HEK293 (cell line): ENCODE measurements around the gene CARD10.

ENCODE experiments used
- CTCF ChIA-PET: fragments of 350-600 bp; formaldehyde crosslinking; extraction: SDS; loops from one replicate; lab custom pipeline; 2021; ENCODE audit warnings: antibody characterized with exemption; lab: Yijun Ruan, JAX
- POLR2A ChIA-PET: fragments of 300-600 bp; formaldehyde crosslinking; extraction: SDS; loops from one replicate; lab custom pipeline; 2020; ENCODE audit warnings: antibody characterized with exemption, inconsistent platforms; lab: Yijun Ruan, JAX
- H3K27ac ChIP-seq: fragments of 200-500 bp; sonication (Bioruptor generic); 2 replicates; pipeline ENCODE4 v1.5.1; 2014; ENCODE audit warnings: low read depth, low read length, control low read depth, inconsistent platforms; ENCODE audit errors: extremely low read depth
- H3K36me3 ChIP-seq, 2 experiments: fragments of 200-500 bp in 1 of 2; sonication (Bioruptor generic) in 1 of 2; 1 replicate in 1 of 2; 2 replicates in 1 of 2; pipeline ENCODE4 v1.5.1; 2014 to 2017; ENCODE audit warnings: inconsistent platforms in 2 of 2, low read length in 2 of 2; ENCODE audit not compliant: control insufficient read depth in 2 of 2, insufficient read depth in 1 of 2
- H3K4me1 ChIP-seq: fragments of 200-500 bp; sonication (Bioruptor generic); 2 replicates; pipeline ENCODE4 v1.5.1; 2014; ENCODE audit warnings: mild to moderate bottlenecking, low read length, inconsistent platforms; ENCODE audit not compliant: control insufficient read depth, insufficient read depth
- H3K4me3 ChIP-seq: 2 replicates; pipeline ENCODE4 v1.5.1; 2011; ENCODE audit warnings: low read depth, mild to moderate bottlenecking, control low read depth, low read length, moderate library complexity
- H3K9me3 ChIP-seq: fragments of 200-500 bp; sonication (Bioruptor generic); 2 replicates; pipeline ENCODE4 v1.5.1; 2014; ENCODE audit warnings: low read depth, low read length, inconsistent platforms; ENCODE audit not compliant: control insufficient read depth, insufficient read depth
- GLI4 ChIP-seq: fragments of 450-650 bp; formaldehyde crosslinking; IDR thresholded peaks from 2 replicates; pipeline ENCODE4 v1.5.1; 2016; ENCODE audit warnings: missing biosample characterization, missing genetic modification characterization
- MZF1 ChIP-seq: fragments of 450-650 bp; formaldehyde crosslinking; IDR thresholded peaks from 2 replicates; pipeline ENCODE4 v1.5.1; 2017; ENCODE audit warnings: missing biosample characterization, missing genetic modification characterization, borderline replicate concordance
- TCF7L2 ChIP-seq: IDR thresholded peaks from 2 replicates; pipeline ENCODE4 v1.6.1; 2011; ENCODE audit warnings: low read depth, mild to moderate bottlenecking, inconsistent platforms, low read length, moderate library complexity, borderline replicate concordance
- ZBTB17 ChIP-seq: fragments of 450-650 bp; formaldehyde crosslinking; IDR thresholded peaks from 2 replicates; pipeline ENCODE4 v1.5.1; 2016; ENCODE audit warnings: missing biosample characterization, missing genetic modification characterization
- ZBTB20 ChIP-seq: fragments of 450-650 bp; formaldehyde crosslinking; IDR thresholded peaks from 2 replicates; pipeline ENCODE4 v1.5.1; 2016; ENCODE audit warnings: missing biosample characterization, missing genetic modification characterization
- ZEB2 ChIP-seq: fragments of 450-650 bp; formaldehyde crosslinking; IDR thresholded peaks from 2 replicates; pipeline ENCODE4 v1.5.1; 2016; ENCODE audit warnings: missing biosample characterization, missing genetic modification characterization
- ZFP41 ChIP-seq: fragments of 450-650 bp; formaldehyde crosslinking; IDR thresholded peaks from 2 replicates; pipeline ENCODE4 v1.5.1; 2016; ENCODE audit warnings: missing biosample characterization, missing genetic modification characterization, borderline replicate concordance
- ZNF155 ChIP-seq: fragments of 450-650 bp; formaldehyde crosslinking; IDR thresholded peaks from 2 replicates; pipeline ENCODE4 v1.5.1; 2016; ENCODE audit warnings: missing biosample characterization, missing genetic modification characterization
- ZNF16 ChIP-seq: fragments of 450-650 bp; formaldehyde crosslinking; IDR thresholded peaks from 2 replicates; pipeline ENCODE4 v1.5.1; 2016; ENCODE audit warnings: low read depth, missing biosample characterization, missing genetic modification characterization
- ZNF174 ChIP-seq: fragments of 450-650 bp; formaldehyde crosslinking; IDR thresholded peaks from 2 replicates; pipeline ENCODE4 v1.5.0; 2017; ENCODE audit warnings: missing biosample characterization, mild to moderate bottlenecking, missing genetic modification characterization
- ZNF777 ChIP-seq: fragments of 450-650 bp; formaldehyde crosslinking; IDR thresholded peaks from 2 replicates; pipeline ENCODE4 v1.5.1; 2017; ENCODE audit warnings: missing biosample characterization, missing genetic modification characterization, borderline replicate concordance
- TF ChIP-seq, protein P1 (sequence below): fragments of 450-650 bp; formaldehyde crosslinking; IDR thresholded peaks from 2 replicates; pipeline ENCODE4 v1.5.1; 2017; ENCODE audit warnings: missing biosample characterization, missing genetic modification characterization
- TF ChIP-seq, protein P2 (sequence below): fragments of 450-650 bp; formaldehyde crosslinking; IDR thresholded peaks from 2 replicates; pipeline ENCODE4 v1.5.1; 2016; ENCODE audit warnings: missing biosample characterization, missing genetic modification characterization
- TF ChIP-seq, protein P3 (sequence below): fragments of 450-650 bp; formaldehyde crosslinking; IDR thresholded peaks from 2 replicates; pipeline ENCODE4 v1.5.1; 2016; ENCODE audit warnings: missing biosample characterization, missing genetic modification characterization
- TF ChIP-seq, protein P4 (sequence below): fragments of 450-650 bp; formaldehyde crosslinking; IDR thresholded peaks from 2 replicates; pipeline ENCODE4 v1.5.1; 2016; ENCODE audit warnings: missing biosample characterization, missing genetic modification characterization
- TF ChIP-seq, protein P5 (sequence below): fragments of 450-650 bp; formaldehyde crosslinking; IDR thresholded peaks from 2 replicates; pipeline ENCODE4 v1.5.1; 2016; ENCODE audit warnings: missing biosample characterization, missing genetic modification characterization
- TF ChIP-seq, protein P6 (sequence below): fragments of 450-650 bp; formaldehyde crosslinking; IDR thresholded peaks from 2 replicates; pipeline ENCODE4 v1.5.1; 2016; ENCODE audit warnings: missing biosample characterization, missing genetic modification characterization

The CARD10 gene

DNA sequence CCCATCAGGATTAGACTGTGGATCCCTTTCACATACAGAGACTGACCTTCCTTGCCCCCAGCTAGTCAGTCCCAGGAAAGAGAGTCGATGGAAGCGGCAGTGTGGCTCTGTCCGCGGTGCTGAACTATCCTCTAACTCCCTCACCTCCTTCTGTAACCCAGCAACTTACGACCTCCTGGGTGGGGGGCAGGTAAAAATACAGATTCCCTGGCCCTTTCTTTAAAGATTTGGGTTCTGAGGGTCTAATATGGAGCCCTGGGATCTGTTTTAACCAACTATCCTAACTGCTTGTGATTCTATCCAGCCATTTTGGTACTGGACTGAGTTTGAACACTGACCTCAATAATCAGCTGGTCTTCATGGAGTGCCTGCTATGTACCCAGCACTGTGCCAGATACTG lies 56.2 kb downstream of the CARD10 start:
- no peak overlapping the region for H3K4me3 ChIP-seq
- POLR2A ChIA-PET, result interaction anchor here (1.0 kb wide), 1 partner anchor 32 kb away, joined by 3 read pairs; no protein-coding TSS in a partner anchor

DNA sequence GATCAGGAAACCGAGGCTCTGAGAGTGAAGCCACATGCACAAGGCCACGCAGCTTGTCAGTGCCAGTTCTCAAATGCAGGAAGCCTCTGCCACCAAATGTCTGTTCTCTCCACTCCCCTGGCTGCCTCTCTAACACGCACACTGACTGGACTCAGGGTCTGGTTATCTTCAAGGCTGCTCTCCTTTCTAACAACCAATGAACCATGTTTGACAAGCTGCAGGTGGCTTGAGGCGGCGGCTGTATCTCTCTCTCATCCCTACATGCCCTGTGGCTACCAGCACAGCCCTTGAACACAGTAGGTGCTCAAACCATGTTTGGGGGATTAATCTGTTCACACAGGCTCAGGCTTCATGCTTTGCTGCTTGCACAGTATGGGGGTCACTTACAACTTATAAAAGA lies 56.8 kb downstream of the CARD10 start:
- H3K4me3 ChIP-seq, result no peak overlapping the region
- CTCF ChIA-PET, result interaction anchor here (0.7 to 2.9 kb wide), 7 partner anchors 10 to 342 kb away, joined by 3 to 16 read pairs (median 3); no protein-coding TSS in a partner anchor
- no peak overlapping the region for H3K27ac ChIP-seq
- POLR2A ChIA-PET, result interaction anchor here (1.0 kb wide), 1 partner anchor 31 kb away, joined by 3 read pairs; no protein-coding TSS in a partner anchor
- H3K9me3 ChIP-seq, result no peaks in the 10 kb centered on the region
- H3K36me3 ChIP-seq, result no peaks in the 10 kb centered on the region
- H3K4me1 ChIP-seq, result no peaks in the 10 kb centered on the region
- no peak for TF ChIP-seq ZNF155 (tag by site-specific recombination)
- TF ChIP-seq, protein P1, sequence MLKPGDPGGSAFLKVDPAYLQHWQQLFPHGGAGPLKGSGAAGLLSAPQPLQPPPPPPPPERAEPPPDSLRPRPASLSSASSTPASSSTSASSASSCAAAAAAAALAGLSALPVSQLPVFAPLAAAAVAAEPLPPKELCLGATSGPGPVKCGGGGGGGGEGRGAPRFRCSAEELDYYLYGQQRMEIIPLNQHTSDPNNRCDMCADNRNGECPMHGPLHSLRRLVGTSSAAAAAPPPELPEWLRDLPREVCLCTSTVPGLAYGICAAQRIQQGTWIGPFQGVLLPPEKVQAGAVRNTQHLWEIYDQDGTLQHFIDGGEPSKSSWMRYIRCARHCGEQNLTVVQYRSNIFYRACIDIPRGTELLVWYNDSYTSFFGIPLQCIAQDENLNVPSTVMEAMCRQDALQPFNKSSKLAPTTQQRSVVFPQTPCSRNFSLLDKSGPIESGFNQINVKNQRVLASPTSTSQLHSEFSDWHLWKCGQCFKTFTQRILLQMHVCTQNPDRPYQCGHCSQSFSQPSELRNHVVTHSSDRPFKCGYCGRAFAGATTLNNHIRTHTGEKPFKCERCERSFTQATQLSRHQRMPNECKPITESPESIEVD (tag by site-specific recombination), result no peak
- no peak for TF ChIP-seq TCF7L2
- no peak for TF ChIP-seq ZNF16 (tag by site-specific recombination)
- no peak for TF ChIP-seq GLI4 (tag by site-specific recombination)
- TF ChIP-seq, protein P2, sequence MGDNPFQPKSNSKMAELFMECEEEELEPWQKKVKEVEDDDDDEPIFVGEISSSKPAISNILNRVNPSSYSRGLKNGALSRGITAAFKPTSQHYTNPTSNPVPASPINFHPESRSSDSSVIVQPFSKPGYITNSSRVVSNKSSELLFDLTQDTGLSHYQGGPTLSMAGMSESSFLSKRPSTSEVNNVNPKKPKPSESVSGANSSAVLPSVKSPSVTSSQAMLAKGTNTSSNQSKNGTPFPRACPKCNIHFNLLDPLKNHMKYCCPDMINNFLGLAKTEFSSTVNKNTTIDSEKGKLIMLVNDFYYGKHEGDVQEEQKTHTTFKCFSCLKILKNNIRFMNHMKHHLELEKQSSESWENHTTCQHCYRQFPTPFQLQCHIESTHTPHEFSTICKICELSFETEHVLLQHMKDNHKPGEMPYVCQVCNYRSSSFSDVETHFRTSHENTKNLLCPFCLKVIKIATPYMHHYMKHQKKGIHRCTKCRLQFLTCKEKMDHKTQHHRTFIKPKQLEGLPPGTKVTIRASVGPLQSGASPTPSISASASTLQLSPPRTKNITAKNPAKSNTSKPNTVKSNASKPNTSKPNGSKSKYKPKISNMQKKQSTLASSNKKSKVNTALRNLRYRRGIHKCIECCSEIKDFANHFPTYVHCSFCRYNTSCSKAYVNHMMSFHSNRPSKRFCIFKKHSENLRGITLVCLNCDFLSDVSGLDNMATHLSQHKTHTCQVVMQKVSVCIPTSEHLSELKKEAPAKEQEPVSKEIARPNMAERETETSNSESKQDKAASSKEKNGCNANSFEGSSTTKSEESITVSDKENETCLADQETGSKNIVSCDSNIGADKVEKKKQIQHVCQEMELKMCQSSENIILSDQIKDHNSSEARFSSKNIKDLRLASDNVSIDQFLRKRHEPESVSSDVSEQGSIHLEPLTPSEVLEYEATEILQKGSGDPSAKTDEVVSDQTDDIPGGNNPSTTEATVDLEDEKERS (tag by site-specific recombination), result no peak

More for the DNA sequence above, 56.2 kb downstream of the CARD10 start:
- Histone ChIP-seq H3K4me1 (no peaks in the 10 kb centered on the region), H3K36me3 (no peaks in the 10 kb centered on the region), H3K9me3 (no peaks in the 10 kb centered on the region), H3K27ac (no peak overlapping the region)
- TF ChIP-seq ZBTB17 (tag by site-specific recombination) (peak; percentile 34; the same call in 1 of the 2 replicates), ZBTB20 (tag by site-specific recombination) (peak; percentile 54), ZNF174 (tag by site-specific recombination) (no peak), ZEB2 (no peak), ZFP41 (no peak), ZNF777 (tag by site-specific recombination) (no peak), MZF1 (tag by site-specific recombination) (no peak)
- TF ChIP-seq, protein P3, sequence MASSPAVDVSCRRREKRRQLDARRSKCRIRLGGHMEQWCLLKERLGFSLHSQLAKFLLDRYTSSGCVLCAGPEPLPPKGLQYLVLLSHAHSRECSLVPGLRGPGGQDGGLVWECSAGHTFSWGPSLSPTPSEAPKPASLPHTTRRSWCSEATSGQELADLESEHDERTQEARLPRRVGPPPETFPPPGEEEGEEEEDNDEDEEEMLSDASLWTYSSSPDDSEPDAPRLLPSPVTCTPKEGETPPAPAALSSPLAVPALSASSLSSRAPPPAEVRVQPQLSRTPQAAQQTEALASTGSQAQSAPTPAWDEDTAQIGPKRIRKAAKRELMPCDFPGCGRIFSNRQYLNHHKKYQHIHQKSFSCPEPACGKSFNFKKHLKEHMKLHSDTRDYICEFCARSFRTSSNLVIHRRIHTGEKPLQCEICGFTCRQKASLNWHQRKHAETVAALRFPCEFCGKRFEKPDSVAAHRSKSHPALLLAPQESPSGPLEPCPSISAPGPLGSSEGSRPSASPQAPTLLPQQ (tag by site-specific recombination), result no peak
- TF ChIP-seq, protein P4, sequence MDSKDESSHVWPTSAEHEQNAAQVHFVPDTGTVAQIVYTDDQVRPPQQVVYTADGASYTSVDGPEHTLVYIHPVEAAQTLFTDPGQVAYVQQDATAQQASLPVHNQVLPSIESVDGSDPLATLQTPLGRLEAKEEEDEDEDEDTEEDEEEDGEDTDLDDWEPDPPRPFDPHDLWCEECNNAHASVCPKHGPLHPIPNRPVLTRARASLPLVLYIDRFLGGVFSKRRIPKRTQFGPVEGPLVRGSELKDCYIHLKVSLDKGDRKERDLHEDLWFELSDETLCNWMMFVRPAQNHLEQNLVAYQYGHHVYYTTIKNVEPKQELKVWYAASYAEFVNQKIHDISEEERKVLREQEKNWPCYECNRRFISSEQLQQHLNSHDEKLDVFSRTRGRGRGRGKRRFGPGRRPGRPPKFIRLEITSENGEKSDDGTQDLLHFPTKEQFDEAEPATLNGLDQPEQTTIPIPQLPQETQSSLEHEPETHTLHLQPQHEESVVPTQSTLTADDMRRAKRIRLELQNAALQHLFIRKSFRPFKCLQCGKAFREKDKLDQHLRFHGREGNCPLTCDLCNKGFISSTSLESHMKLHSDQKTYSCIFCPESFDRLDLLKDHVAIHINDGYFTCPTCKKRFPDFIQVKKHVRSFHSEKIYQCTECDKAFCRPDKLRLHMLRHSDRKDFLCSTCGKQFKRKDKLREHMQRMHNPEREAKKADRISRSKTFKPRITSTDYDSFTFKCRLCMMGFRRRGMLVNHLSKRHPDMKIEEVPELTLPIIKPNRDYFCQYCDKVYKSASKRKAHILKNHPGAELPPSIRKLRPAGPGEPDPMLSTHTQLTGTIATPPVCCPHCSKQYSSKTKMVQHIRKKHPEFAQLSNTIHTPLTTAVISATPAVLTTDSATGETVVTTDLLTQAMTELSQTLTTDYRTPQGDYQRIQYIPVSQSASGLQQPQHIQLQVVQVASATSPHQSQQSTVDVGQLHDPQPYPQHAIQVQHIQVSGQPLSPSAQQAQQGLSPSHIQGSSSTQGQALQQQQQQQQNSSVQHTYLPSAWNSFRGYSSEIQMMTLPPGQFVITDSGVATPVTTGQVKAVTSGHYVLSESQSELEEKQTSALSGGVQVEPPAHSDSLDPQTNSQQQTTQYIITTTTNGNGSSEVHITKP (tag by site-specific recombination), result no peak
- TF ChIP-seq, protein P5, sequence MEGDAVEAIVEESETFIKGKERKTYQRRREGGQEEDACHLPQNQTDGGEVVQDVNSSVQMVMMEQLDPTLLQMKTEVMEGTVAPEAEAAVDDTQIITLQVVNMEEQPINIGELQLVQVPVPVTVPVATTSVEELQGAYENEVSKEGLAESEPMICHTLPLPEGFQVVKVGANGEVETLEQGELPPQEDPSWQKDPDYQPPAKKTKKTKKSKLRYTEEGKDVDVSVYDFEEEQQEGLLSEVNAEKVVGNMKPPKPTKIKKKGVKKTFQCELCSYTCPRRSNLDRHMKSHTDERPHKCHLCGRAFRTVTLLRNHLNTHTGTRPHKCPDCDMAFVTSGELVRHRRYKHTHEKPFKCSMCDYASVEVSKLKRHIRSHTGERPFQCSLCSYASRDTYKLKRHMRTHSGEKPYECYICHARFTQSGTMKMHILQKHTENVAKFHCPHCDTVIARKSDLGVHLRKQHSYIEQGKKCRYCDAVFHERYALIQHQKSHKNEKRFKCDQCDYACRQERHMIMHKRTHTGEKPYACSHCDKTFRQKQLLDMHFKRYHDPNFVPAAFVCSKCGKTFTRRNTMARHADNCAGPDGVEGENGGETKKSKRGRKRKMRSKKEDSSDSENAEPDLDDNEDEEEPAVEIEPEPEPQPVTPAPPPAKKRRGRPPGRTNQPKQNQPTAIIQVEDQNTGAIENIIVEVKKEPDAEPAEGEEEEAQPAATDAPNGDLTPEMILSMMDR (tag by site-specific recombination), result no peak
- TF ChIP-seq, protein P6, sequence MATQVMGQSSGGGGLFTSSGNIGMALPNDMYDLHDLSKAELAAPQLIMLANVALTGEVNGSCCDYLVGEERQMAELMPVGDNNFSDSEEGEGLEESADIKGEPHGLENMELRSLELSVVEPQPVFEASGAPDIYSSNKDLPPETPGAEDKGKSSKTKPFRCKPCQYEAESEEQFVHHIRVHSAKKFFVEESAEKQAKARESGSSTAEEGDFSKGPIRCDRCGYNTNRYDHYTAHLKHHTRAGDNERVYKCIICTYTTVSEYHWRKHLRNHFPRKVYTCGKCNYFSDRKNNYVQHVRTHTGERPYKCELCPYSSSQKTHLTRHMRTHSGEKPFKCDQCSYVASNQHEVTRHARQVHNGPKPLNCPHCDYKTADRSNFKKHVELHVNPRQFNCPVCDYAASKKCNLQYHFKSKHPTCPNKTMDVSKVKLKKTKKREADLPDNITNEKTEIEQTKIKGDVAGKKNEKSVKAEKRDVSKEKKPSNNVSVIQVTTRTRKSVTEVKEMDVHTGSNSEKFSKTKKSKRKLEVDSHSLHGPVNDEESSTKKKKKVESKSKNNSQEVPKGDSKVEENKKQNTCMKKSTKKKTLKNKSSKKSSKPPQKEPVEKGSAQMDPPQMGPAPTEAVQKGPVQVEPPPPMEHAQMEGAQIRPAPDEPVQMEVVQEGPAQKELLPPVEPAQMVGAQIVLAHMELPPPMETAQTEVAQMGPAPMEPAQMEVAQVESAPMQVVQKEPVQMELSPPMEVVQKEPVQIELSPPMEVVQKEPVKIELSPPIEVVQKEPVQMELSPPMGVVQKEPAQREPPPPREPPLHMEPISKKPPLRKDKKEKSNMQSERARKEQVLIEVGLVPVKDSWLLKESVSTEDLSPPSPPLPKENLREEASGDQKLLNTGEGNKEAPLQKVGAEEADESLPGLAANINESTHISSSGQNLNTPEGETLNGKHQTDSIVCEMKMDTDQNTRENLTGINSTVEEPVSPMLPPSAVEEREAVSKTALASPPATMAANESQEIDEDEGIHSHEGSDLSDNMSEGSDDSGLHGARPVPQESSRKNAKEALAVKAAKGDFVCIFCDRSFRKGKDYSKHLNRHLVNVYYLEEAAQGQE (tag by site-specific recombination), result peak; percentile 93
- CTCF ChIA-PET, result interaction anchor here (0.5 to 2.9 kb wide), 6 partner anchors 8 to 1879 kb away, joined by 3 to 16 read pairs (median 3); no protein-coding TSS in a partner anchor
